ENCODE measurements around the gene SPEN. TPM values are rescaled to one million over a fixed set of nuclear protein-coding genes. Genes with fewer than 3 reads are reported as not detected.

SPEN gene
- polyA plus RNA-seq, 1 donor (not counting 4 experiments of a cell fraction or from before 2014, with no cell fraction given) = 8.9 TPM

DNA sequence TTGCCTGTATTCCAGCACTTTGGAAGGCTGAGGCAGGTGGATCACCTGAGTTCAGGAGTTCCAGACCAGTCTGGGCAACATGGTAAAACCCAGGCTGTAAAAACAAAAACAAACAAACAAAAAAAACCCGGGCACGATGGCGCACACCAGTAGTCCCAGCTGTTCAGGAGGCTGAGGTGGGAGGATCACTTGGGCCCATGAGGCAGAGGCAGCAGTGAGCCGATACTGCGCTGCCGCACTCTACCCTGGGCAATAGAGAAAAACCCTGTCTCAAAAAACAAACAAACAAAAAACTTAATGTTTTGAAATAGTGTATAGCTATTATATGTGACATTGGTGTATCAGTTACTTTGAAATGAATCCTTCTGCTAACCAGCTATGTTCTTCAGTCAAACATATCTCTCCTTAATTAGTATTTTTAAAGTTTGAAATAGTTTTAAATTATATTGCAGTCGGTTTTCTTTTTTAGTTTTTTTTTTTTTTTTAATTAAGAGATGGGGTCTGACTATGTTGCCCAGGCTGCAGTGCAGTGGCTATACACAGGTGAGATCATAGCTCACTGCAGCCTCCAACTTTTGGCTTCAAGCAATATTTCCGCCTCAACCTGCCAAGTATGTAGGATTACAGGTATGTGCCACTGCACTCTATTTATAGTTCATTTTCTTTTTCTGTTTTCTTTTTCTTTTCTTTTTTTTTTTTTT, 11.3 kb downstream of the SPEN start:
- no peak for TF ChIP-seq EZH2 (IDR thresholded peaks at IDR 0.05; ENCODE audit: low read length)
- TF ChIP-seq, protein P1, sequence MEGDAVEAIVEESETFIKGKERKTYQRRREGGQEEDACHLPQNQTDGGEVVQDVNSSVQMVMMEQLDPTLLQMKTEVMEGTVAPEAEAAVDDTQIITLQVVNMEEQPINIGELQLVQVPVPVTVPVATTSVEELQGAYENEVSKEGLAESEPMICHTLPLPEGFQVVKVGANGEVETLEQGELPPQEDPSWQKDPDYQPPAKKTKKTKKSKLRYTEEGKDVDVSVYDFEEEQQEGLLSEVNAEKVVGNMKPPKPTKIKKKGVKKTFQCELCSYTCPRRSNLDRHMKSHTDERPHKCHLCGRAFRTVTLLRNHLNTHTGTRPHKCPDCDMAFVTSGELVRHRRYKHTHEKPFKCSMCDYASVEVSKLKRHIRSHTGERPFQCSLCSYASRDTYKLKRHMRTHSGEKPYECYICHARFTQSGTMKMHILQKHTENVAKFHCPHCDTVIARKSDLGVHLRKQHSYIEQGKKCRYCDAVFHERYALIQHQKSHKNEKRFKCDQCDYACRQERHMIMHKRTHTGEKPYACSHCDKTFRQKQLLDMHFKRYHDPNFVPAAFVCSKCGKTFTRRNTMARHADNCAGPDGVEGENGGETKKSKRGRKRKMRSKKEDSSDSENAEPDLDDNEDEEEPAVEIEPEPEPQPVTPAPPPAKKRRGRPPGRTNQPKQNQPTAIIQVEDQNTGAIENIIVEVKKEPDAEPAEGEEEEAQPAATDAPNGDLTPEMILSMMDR (optimal IDR thresholded peaks at IDR 0.05 in 1 of 3, IDR thresholded peaks at IDR 0.05 in 1 of 3, conservative IDR thresholded peaks at IDR 0.05 in 1 of 3; ENCODE audit: extremely low read depth in 1 of 3, insufficient read depth in 2 of 3, low read length in 3 of 3) = no peak
- Histone ChIP-seq H3K9me1 (ENCODE audit: control insufficient read depth, extremely low read depth, insufficient read depth, low read length) (no peaks in the 10 kb centered on the region), H3K4me3 (ENCODE audit: control insufficient read depth in 2 of 3, extremely low read depth in 1 of 3, insufficient read depth in 2 of 3, low read depth in 1 of 3, low read length in 3 of 3) (no peak overlapping the region), H3K79me2 (ENCODE audit: control insufficient read depth, insufficient read depth, low read length) (peaks cover 97% of the 10 kb centered on the region), H3K4me1 (ENCODE audit: control insufficient read depth, extremely low read depth, insufficient read depth, low read length) (no peaks in the 10 kb centered on the region), H3K9ac (ENCODE audit: control insufficient read depth, extremely low read depth, insufficient read depth, low read length) (no peak overlapping the region), H4K20me1 (ENCODE audit: control insufficient read depth, extremely low read depth, insufficient read depth, low read length) (peaks cover 5% of the 10 kb centered on the region), H3K36me3 (ENCODE audit: control insufficient read depth in 2 of 2, extremely low read depth in 1 of 2, insufficient read depth in 2 of 2, low read length in 2 of 2) (no peaks in the 10 kb centered on the region), H2AFZ (ENCODE audit: control insufficient read depth, low read length) (no peak overlapping the region), H3K4me2 (ENCODE audit: control insufficient read depth, extremely low read depth, insufficient read depth, low read depth, low read length) (no peak overlapping the region), H3K27ac (ENCODE audit: control insufficient read depth, insufficient read depth, low read length) (no peak overlapping the region), H3K9me3 (ENCODE audit: control insufficient read depth, low read depth, low read length) (no peaks in the 10 kb centered on the region), H3K27me3 (ENCODE audit: control insufficient read depth, extremely low read depth, insufficient read depth, low read length) (no peaks in the 10 kb centered on the region)
- dilution Hi-C loops (cut with MboI; ENCODE audit: extremely low pct_ligation_motif_present, low sequenced_read_pairs) = no loop called here
- no peak for DNase-seq (ENCODE audit: low read depth, low spot score)
- FAIRE-seq = no peak

DNA sequence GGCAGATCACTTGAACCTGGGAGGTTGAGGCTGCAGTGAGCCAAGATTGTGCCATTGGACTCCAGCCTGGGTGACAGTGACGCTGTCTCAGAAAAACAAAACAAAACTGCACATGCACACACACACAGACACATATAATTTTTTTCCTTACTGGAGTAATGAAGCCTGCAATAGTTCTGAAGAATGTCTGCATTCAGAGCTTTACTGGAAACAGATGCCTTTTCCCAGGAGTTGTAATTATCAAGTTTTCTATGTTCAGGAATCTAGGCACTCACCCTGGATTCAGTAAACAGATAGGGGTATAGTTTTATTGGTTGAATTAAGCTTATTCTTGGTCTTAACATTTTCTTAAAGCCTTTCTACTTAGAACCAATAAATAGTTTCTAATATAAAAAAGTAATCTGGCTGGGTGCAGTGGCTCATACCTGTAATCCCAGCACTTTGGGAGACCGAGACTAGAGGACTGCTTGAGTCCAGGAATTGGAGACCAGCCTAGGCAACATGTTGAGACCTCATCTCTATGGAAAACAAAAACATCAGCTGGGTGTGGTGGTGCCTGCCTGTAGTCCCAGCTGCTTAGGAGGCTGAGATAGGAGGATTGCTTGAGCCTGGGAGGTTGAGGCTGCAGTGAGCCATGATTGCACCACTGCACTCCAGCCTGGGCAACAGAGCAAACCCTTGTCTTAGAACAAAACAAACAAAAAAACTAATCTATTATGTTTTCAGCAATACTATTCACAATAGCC, 15.8 kb downstream of the SPEN start:
- Histone ChIP-seq H3K27ac (ENCODE audit: control insufficient read depth, insufficient read depth, low read length) (no peak overlapping the region), H4K20me1 (ENCODE audit: control insufficient read depth, extremely low read depth, insufficient read depth, low read length) (peaks cover 11% of the 10 kb centered on the region), H3K27me3 (ENCODE audit: control insufficient read depth, extremely low read depth, insufficient read depth, low read length) (no peaks in the 10 kb centered on the region), H3K36me3 (ENCODE audit: control insufficient read depth in 2 of 2, extremely low read depth in 1 of 2, insufficient read depth in 2 of 2, low read length in 2 of 2) (no peaks in the 10 kb centered on the region), H3K9me1 (ENCODE audit: control insufficient read depth, extremely low read depth, insufficient read depth, low read length) (no peaks in the 10 kb centered on the region), H3K9me3 (ENCODE audit: control insufficient read depth, low read depth, low read length) (no peaks in the 10 kb centered on the region), H3K79me2 (ENCODE audit: control insufficient read depth, insufficient read depth, low read length) (peaks cover 97% of the 10 kb centered on the region), H3K9ac (ENCODE audit: control insufficient read depth, extremely low read depth, insufficient read depth, low read length) (no peak overlapping the region), H3K4me3 (ENCODE audit: control insufficient read depth in 2 of 3, extremely low read depth in 1 of 3, insufficient read depth in 2 of 3, low read depth in 1 of 3, low read length in 3 of 3) (no peak overlapping the region), H3K4me2 (ENCODE audit: control insufficient read depth, extremely low read depth, insufficient read depth, low read depth, low read length) (no peak overlapping the region), H3K4me1 (ENCODE audit: control insufficient read depth, extremely low read depth, insufficient read depth, low read length) (peaks cover 11% of the 10 kb centered on the region), H2AFZ (ENCODE audit: control insufficient read depth, low read length) (no peak overlapping the region)
- dilution Hi-C loops (cut with MboI; ENCODE audit: extremely low pct_ligation_motif_present, low sequenced_read_pairs) = no loop called here
- no peak for FAIRE-seq
- no peak for DNase-seq (ENCODE audit: low read depth, low spot score)
- TF ChIP-seq, protein P1 (optimal IDR thresholded peaks at IDR 0.05 in 1 of 3, IDR thresholded peaks at IDR 0.05 in 1 of 3, conservative IDR thresholded peaks at IDR 0.05 in 1 of 3; ENCODE audit: extremely low read depth in 1 of 3, insufficient read depth in 2 of 3, low read length in 3 of 3) = no peak
- no peak for TF ChIP-seq EZH2 (IDR thresholded peaks at IDR 0.05; ENCODE audit: low read length)

Data from keratinocyte (primary cell).